ENCODE results near the gene RAI14.

RAI14 gene

DNA sequence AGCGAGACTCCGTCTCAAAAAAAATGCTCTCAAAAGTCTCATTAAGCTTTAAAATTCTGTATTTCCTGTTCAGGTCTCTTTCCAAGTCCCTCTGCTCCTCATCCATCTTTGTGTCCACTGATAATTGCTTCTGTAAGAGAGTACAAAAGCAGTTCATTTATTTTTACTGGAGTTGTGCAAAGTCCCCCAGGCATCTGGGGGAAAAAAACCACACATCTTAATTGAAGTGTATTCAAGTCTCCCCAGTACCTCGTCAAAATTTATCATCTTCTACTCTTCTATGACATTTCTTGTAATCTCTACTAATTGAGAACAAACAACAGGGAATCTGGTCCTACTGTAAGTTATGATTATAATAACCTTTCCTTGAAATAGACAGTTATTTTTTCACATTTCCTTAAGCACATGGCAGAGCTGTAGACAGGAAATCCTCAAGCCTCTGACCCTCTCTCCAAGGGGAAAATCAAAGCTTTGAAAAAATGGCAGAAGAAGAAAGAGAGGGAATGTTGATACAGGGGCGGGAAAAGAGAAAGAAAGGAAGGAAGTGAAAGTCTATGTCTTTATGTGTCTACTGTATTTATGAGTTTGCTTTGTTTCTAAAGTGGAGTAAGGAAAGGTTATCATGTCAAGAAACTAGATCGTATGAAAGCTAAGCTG is 51.5 kb downstream of the RAI14 start:
- no peaks in the 10 kb centered on the region for H4K20me1 ChIP-seq (ENCODE audit: insufficient read depth, low read length)
- H3K27me3 ChIP-seq (replicated peaks; ENCODE audit: insufficient read depth, low read length) = no peaks in the 10 kb centered on the region
- H3K36me3 ChIP-seq (replicated peaks; ENCODE audit: insufficient read depth, low read length) = no peaks in the 10 kb centered on the region
- no peaks in the 10 kb centered on the region for H3K9me3 ChIP-seq (replicated peaks; ENCODE audit: insufficient read depth, low read length)
- H3F3A ChIP-seq (ENCODE audit: insufficient read depth, low read length) = no peaks in the 10 kb centered on the region
- no peak overlapping the region for H3K27ac ChIP-seq (ENCODE audit: low read length)
- no peak overlapping the region for H3K9ac ChIP-seq (ENCODE audit: low read length)
- H3K4me2 ChIP-seq (ENCODE audit: low read depth, low read length) = no peak overlapping the region
- no peaks in the 10 kb centered on the region for H3K4me1 ChIP-seq (ENCODE audit: low read length)
- no peak overlapping the region for H2AFZ ChIP-seq (ENCODE audit: low read length)
- H3K9me2 ChIP-seq (replicated peaks; ENCODE audit: insufficient read depth, low read length) = no peaks in the 10 kb centered on the region
- DNase-seq = no peak
- no peaks in the 10 kb centered on the region for H3K79me2 ChIP-seq (ENCODE audit: low read length)
- TF ChIP-seq, protein P1, sequence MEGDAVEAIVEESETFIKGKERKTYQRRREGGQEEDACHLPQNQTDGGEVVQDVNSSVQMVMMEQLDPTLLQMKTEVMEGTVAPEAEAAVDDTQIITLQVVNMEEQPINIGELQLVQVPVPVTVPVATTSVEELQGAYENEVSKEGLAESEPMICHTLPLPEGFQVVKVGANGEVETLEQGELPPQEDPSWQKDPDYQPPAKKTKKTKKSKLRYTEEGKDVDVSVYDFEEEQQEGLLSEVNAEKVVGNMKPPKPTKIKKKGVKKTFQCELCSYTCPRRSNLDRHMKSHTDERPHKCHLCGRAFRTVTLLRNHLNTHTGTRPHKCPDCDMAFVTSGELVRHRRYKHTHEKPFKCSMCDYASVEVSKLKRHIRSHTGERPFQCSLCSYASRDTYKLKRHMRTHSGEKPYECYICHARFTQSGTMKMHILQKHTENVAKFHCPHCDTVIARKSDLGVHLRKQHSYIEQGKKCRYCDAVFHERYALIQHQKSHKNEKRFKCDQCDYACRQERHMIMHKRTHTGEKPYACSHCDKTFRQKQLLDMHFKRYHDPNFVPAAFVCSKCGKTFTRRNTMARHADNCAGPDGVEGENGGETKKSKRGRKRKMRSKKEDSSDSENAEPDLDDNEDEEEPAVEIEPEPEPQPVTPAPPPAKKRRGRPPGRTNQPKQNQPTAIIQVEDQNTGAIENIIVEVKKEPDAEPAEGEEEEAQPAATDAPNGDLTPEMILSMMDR (IDR thresholded peaks at IDR 0.05; ENCODE audit: low read length) = no peak
- no peak for TF ChIP-seq EZH2 (optimal IDR thresholded peaks at IDR 0.05; ENCODE audit: low read depth, low read length)
- TF ChIP-seq EZH2phosphoT487 (IDR thresholded peaks at IDR 0.05; ENCODE audit: low read length) = no peak
- no peak overlapping the region for H3K4me3 ChIP-seq (ENCODE audit: low read length)

DNA sequence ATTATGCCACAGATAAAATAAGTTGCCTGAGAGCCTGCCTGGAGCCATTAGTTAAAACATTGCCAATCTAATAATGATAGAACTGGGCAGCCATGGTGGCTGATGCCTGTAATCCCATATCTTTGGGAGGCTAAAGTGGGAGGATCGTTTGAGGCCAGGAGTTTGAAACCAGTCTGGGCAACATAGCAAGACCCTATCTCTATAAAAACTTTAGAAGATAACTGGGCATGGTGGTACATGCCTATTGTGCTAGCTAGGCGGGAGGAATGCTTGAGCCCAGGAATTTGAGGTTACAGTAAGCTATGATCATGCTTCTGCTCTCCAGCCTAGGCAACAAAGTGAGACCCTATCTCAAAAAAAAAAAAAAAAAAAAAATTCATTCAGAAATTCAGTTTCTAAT is 52.6 kb downstream of the RAI14 start:
- no peak for TF ChIP-seq EZH2 (optimal IDR thresholded peaks at IDR 0.05; ENCODE audit: low read depth, low read length)
- H3F3A ChIP-seq (ENCODE audit: insufficient read depth, low read length) = no peaks in the 10 kb centered on the region

DNA sequence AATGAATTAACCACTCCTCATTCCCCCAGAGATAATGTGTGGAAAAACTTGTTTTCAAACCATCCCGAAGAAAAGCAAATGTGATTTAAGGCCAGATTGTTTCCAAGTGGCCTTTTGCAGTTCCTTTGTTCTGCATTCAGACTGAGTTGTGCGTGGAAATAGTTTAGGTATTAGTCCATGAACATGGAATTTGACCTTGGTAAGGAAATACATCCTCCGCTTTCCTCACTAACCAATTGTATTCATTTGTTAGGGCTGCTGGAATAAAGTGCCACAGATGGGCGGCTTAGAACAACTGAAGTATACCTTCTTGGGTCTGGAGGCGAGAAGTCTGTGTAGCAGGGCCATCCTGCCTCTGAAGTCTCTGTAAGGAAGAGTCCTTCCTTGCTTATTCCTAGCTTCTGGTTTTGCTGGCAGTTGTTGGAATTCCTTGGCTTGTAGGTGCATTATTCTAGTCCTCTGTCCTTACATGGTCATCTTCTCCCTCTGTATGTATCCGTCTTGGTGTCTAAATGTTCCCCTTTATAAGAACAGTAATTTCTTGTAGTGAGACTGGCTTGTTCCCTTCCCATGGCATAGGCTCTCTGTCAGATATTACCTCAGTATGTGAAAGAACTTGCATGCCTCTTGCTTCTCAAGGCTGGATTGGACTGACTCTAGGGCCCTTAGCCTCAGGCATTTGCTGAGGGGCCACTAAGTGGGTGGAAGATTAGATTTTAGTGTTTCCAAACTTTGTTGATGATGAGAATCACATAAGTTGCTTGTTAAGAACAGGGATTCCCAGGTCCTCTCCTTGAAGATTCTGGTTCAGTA is 53.9 kb downstream of the RAI14 start:
- Histone ChIP-seq H3K27ac (ENCODE audit: low read length) (no peak overlapping the region), H3K79me2 (ENCODE audit: low read length) (no peaks in the 10 kb centered on the region), H3K9me2 (replicated peaks; ENCODE audit: insufficient read depth, low read length) (no peaks in the 10 kb centered on the region), H3F3A (ENCODE audit: insufficient read depth, low read length) (no peaks in the 10 kb centered on the region), H3K9ac (ENCODE audit: low read length) (no peak overlapping the region), H3K9me3 (replicated peaks; ENCODE audit: insufficient read depth, low read length) (no peaks in the 10 kb centered on the region), H4K20me1 (ENCODE audit: insufficient read depth, low read length) (no peaks in the 10 kb centered on the region), H3K36me3 (replicated peaks; ENCODE audit: insufficient read depth, low read length) (no peaks in the 10 kb centered on the region), H2AFZ (ENCODE audit: low read length) (no peak overlapping the region), H3K27me3 (replicated peaks; ENCODE audit: insufficient read depth, low read length) (no peaks in the 10 kb centered on the region), H3K4me3 (ENCODE audit: low read length) (no peak overlapping the region), H3K4me1 (ENCODE audit: low read length) (no peaks in the 10 kb centered on the region), H3K4me2 (ENCODE audit: low read depth, low read length) (no peak overlapping the region)
- TF ChIP-seq EZH2 (optimal IDR thresholded peaks at IDR 0.05; ENCODE audit: low read depth, low read length) = no peak
- TF ChIP-seq EZH2phosphoT487 (IDR thresholded peaks at IDR 0.05; ENCODE audit: low read length) = no peak
- TF ChIP-seq, protein P1 (IDR thresholded peaks at IDR 0.05; ENCODE audit: low read length) = no peak
- no peak for DNase-seq

More for the DNA sequence above, 52.6 kb downstream of the RAI14 start:
- Histone ChIP-seq H4K20me1 (ENCODE audit: insufficient read depth, low read length) (no peaks in the 10 kb centered on the region), H3K27ac (ENCODE audit: low read length) (no peak overlapping the region), H3K4me2 (ENCODE audit: low read depth, low read length) (no peak overlapping the region), H3K79me2 (ENCODE audit: low read length) (no peaks in the 10 kb centered on the region), H3K4me1 (ENCODE audit: low read length) (no peaks in the 10 kb centered on the region), H3K36me3 (replicated peaks; ENCODE audit: insufficient read depth, low read length) (no peaks in the 10 kb centered on the region), H2AFZ (ENCODE audit: low read length) (no peak overlapping the region), H3K9ac (ENCODE audit: low read length) (no peak overlapping the region), H3K4me3 (ENCODE audit: low read length) (no peak overlapping the region), H3K27me3 (replicated peaks; ENCODE audit: insufficient read depth, low read length) (no peaks in the 10 kb centered on the region), H3K9me3 (replicated peaks; ENCODE audit: insufficient read depth, low read length) (no peaks in the 10 kb centered on the region), H3K9me2 (replicated peaks; ENCODE audit: insufficient read depth, low read length) (no peaks in the 10 kb centered on the region)
- DNase-seq = no peak

DNA sequence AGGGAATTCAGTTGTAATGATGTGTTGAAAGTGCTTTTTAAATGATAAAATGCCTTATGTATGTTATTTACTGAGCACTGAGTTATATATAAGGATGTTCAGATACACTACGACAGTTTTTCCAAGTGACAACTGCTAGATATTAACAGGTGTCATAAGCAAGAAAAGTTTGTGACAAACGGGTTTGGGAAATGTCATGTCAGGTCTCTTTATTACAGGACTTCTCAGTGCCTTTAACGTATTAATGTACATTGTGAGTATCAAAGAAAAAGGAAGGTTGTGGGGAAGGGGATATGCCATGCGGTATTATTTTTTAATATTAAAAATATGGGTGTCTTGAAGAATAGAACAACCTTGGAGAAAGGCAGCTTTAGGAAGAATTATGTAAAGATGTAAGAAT is 56.4 kb downstream of the RAI14 start:
- H3K27ac ChIP-seq (ENCODE audit: low read length) = no peak overlapping the region
- no peaks in the 10 kb centered on the region for H3K36me3 ChIP-seq (replicated peaks; ENCODE audit: insufficient read depth, low read length)
- TF ChIP-seq, protein P1 (IDR thresholded peaks at IDR 0.05; ENCODE audit: low read length) = no peak
- TF ChIP-seq EZH2 (optimal IDR thresholded peaks at IDR 0.05; ENCODE audit: low read depth, low read length) (no peak), EZH2phosphoT487 (IDR thresholded peaks at IDR 0.05; ENCODE audit: low read length) (no peak)
- no peaks in the 10 kb centered on the region for H3K9me3 ChIP-seq (replicated peaks; ENCODE audit: insufficient read depth, low read length)
- H3K4me3 ChIP-seq (ENCODE audit: low read length) = no peak overlapping the region
- H3F3A ChIP-seq (ENCODE audit: insufficient read depth, low read length) = no peaks in the 10 kb centered on the region
- H3K4me1 ChIP-seq (ENCODE audit: low read length) = no peaks in the 10 kb centered on the region
- no peaks in the 10 kb centered on the region for H3K27me3 ChIP-seq (replicated peaks; ENCODE audit: insufficient read depth, low read length)
- no peaks in the 10 kb centered on the region for H3K9me2 ChIP-seq (replicated peaks; ENCODE audit: insufficient read depth, low read length)
- H2AFZ ChIP-seq (ENCODE audit: low read length) = no peak overlapping the region
- no peaks in the 10 kb centered on the region for H4K20me1 ChIP-seq (ENCODE audit: insufficient read depth, low read length)
- H3K4me2 ChIP-seq (ENCODE audit: low read depth, low read length) = no peak overlapping the region
- H3K9ac ChIP-seq (ENCODE audit: low read length) = no peak overlapping the region
- no peak for DNase-seq
- H3K79me2 ChIP-seq (ENCODE audit: low read length) = no peaks in the 10 kb centered on the region

All from MM.1S (cell line).